ENCODE measurements around the gene CACNA1H. TPM values are rescaled to one million over a fixed set of nuclear protein-coding genes. Genes with fewer than 3 reads are reported as not detected.

Gene CACNA1H
- total and polyA plus RNA-seq, 2 experiments from 2014 or later = 9.1 TPM

- H3K79me2 ChIP-seq = no peaks in the 10 kb centered on the region
- no peak overlapping the region for H3K4me3 ChIP-seq
- H3K9me3 ChIP-seq (ENCODE audit: low read depth) = no peaks in the 10 kb centered on the region
- H3K27ac ChIP-seq = no peak overlapping the region
- WGBS (ENCODE audit: low lambda C conversion rate, missing lambda C conversion rate) = 89% methylated on average over 31 of the region's 35 CpGs
- H3K36me3 ChIP-seq (replicated peaks; ENCODE audit: insufficient read depth, low read depth) = no peaks in the 10 kb centered on the region
- DNase-seq (ENCODE audit: low spot score) = no peak
- H3K27me3 ChIP-seq = no peaks in the 10 kb centered on the region
- H3K9me2 ChIP-seq (replicated peaks; ENCODE audit: insufficient read depth) = no peaks in the 10 kb centered on the region
- TF ChIP-seq EZH2 (IDR thresholded peaks at IDR 0.05; ENCODE audit: borderline replicate concordance) (no peak), EZH2phosphoT487 (IDR thresholded peaks at IDR 0.05; ENCODE audit: low read depth, severe bottlenecking, unreplicated experiment) (no peak)
- TF ChIP-seq, protein P1, sequence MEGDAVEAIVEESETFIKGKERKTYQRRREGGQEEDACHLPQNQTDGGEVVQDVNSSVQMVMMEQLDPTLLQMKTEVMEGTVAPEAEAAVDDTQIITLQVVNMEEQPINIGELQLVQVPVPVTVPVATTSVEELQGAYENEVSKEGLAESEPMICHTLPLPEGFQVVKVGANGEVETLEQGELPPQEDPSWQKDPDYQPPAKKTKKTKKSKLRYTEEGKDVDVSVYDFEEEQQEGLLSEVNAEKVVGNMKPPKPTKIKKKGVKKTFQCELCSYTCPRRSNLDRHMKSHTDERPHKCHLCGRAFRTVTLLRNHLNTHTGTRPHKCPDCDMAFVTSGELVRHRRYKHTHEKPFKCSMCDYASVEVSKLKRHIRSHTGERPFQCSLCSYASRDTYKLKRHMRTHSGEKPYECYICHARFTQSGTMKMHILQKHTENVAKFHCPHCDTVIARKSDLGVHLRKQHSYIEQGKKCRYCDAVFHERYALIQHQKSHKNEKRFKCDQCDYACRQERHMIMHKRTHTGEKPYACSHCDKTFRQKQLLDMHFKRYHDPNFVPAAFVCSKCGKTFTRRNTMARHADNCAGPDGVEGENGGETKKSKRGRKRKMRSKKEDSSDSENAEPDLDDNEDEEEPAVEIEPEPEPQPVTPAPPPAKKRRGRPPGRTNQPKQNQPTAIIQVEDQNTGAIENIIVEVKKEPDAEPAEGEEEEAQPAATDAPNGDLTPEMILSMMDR (IDR thresholded peaks at IDR 0.05; ENCODE audit: poor library complexity) = no peak
- no peak overlapping the region for H2AFZ ChIP-seq
- H3K4me2 ChIP-seq = no peak overlapping the region
- H3K4me1 ChIP-seq (ENCODE audit: insufficient read depth) = no peaks in the 10 kb centered on the region
- no peaks in the 10 kb centered on the region for H4K20me1 ChIP-seq (ENCODE audit: insufficient read depth, poor library complexity, severe bottlenecking)
These were observed 32.9 kb upstream of the CACNA1H start for GRCh38 chr16:1119766-1120576.

DNA sequence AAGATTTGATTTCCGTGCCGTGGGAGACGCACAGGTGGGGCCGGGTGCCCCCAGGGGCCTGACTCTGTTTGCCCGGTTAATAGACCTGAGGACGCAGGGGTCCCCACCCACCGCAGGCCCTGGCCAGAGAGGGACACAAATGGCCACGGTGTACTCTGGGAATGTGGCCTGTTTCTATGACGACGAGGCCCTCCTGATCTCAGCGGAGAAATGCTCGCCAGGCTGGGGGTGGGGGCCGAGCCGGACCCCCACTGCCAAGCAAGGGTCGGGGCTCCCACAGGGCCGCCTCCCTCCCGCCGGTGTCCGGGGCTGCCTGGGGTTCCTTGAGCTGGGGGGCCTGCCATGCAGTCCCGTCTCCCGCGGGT is 32.3 kb upstream of the CACNA1H start:
- H3K9me3 ChIP-seq (ENCODE audit: low read depth) = no peaks in the 10 kb centered on the region
- no peak for TF ChIP-seq EZH2 (IDR thresholded peaks at IDR 0.05; ENCODE audit: borderline replicate concordance)
- no peak for TF ChIP-seq EZH2phosphoT487 (IDR thresholded peaks at IDR 0.05; ENCODE audit: low read depth, severe bottlenecking, unreplicated experiment)
- TF ChIP-seq, protein P1 (IDR thresholded peaks at IDR 0.05; ENCODE audit: poor library complexity) = no peak
- no peak overlapping the region for H3K4me3 ChIP-seq
- H4K20me1 ChIP-seq (ENCODE audit: insufficient read depth, poor library complexity, severe bottlenecking) = no peaks in the 10 kb centered on the region
- DNase-seq (ENCODE audit: low spot score) = no peak
- no peaks in the 10 kb centered on the region for H3K79me2 ChIP-seq
- H3K4me2 ChIP-seq = no peak overlapping the region
- H3K27me3 ChIP-seq = no peaks in the 10 kb centered on the region
- H3K4me1 ChIP-seq (ENCODE audit: insufficient read depth) = no peaks in the 10 kb centered on the region
- H2AFZ ChIP-seq = no peak overlapping the region
- no peak overlapping the region for H3K27ac ChIP-seq
- H3K36me3 ChIP-seq (replicated peaks; ENCODE audit: insufficient read depth, low read depth) = no peaks in the 10 kb centered on the region
- H3K9me2 ChIP-seq (replicated peaks; ENCODE audit: insufficient read depth) = no peaks in the 10 kb centered on the region
- 90% methylated on average over 12 of the region's 22 CpGs for WGBS (ENCODE audit: low lambda C conversion rate, missing lambda C conversion rate)

GRCh38 chr16:1121009-1121408 is 31.9 kb upstream of the CACNA1H start:
- Histone ChIP-seq H2AFZ (no peak overlapping the region), H3K4me2 (no peak overlapping the region), H3K9me3 (ENCODE audit: low read depth) (no peaks in the 10 kb centered on the region), H3K79me2 (no peaks in the 10 kb centered on the region), H4K20me1 (ENCODE audit: insufficient read depth, poor library complexity, severe bottlenecking) (no peaks in the 10 kb centered on the region), H3K4me1 (ENCODE audit: insufficient read depth) (no peaks in the 10 kb centered on the region), H3K9me2 (replicated peaks; ENCODE audit: insufficient read depth) (no peaks in the 10 kb centered on the region), H3K4me3 (no peak overlapping the region), H3K27me3 (no peaks in the 10 kb centered on the region), H3K36me3 (replicated peaks; ENCODE audit: insufficient read depth, low read depth) (no peaks in the 10 kb centered on the region), H3K27ac (no peak overlapping the region)
- TF ChIP-seq EZH2 (IDR thresholded peaks at IDR 0.05; ENCODE audit: borderline replicate concordance) (no peak), EZH2phosphoT487 (IDR thresholded peaks at IDR 0.05; ENCODE audit: low read depth, severe bottlenecking, unreplicated experiment) (no peak)
- TF ChIP-seq, protein P1 (IDR thresholded peaks at IDR 0.05; ENCODE audit: poor library complexity) = no peak
- DNase-seq (ENCODE audit: low spot score) = no peak
- WGBS (ENCODE audit: low lambda C conversion rate, missing lambda C conversion rate) = 88% methylated on average over 23 of the region's 23 CpGs
